HepG2 (cell line): ENCODE measurements around the gene ART1. TPM values are rescaled to one million over a fixed set of nuclear protein-coding genes. Genes with fewer than 3 reads are reported as not detected.

ENCODE experiments used
- ATAC-seq: fragments of 200-7000 bp; cut with Tn5 transposase; 3 replicates; pipeline ENCODE4 v1.9.1; 2020; ENCODE audit warnings: mild to moderate bottlenecking, moderate library complexity
- BruUV-seq: library from RNA; stranded (reverse); fragments of 400-500 nt; replicated peaks from 2 replicates; lab custom pipeline; 2021; lab: Mats Ljungman, UMichigan
- CTCF ChIA-PET: fragments of 300-600 bp; formaldehyde crosslinking; extraction: SDS; loops from one replicate; lab custom pipeline; 2021; ENCODE audit warnings: low total read pairs, inconsistent platforms, low intra/inter-chr PET ratio; lab: Yijun Ruan, JAX
- POLR2A ChIA-PET: fragments of 350-600 bp; sonication (Branson Sonifier 250); formaldehyde crosslinking; loops from one replicate; lab custom pipeline; 2020; ENCODE audit warnings: antibody characterized with exemption, inconsistent platforms; lab: Yijun Ruan, JAX
- DNase-seq: peaks from one replicate; pipeline ENCODE4 v3.0.0-alpha.2; 2015; ENCODE audit warnings: low spot score
- FAIRE-seq: peaks from 3 replicates; lab custom pipeline; 2011; peaks lifted over from hg19 to GRCh38; lab: Jason Lieb, UNC
- H2AFZ ChIP-seq: one replicate; pipeline ENCODE4 v1.6.1; 2011; ENCODE audit warnings: low read length, inconsistent platforms
- H3K27ac ChIP-seq: fragments of 300-600 bp; 3 replicates; pipeline ENCODE4 v1.8.0; 2011; ENCODE audit warnings: mixed run types, mild to moderate bottlenecking, mixed read lengths, low read length, inconsistent platforms; ENCODE audit not compliant: insufficient read depth; ENCODE audit errors: extremely low read length
- H3K27me3 ChIP-seq, 2 experiments: fragments of 200-600 bp in 1 of 2; 2 replicates in 1 of 2; 3 replicates in 1 of 2; pipeline versions ENCODE4 v1.6.0 to v1.8.0; 2011; ENCODE audit warnings: low read length in 2 of 2, mild to moderate bottlenecking in 2 of 2, moderate library complexity in 2 of 2, inconsistent platforms in 1 of 2; ENCODE audit not compliant: insufficient read depth in 2 of 2, control insufficient read depth in 1 of 2
- H3K36me3 ChIP-seq, 2 experiments: fragments of 200-600 bp in 1 of 2; replicated peaks in 1 of 2; 2 replicates in 1 of 2; 3 replicates in 1 of 2; pipeline versions ENCODE4 v1.5.1 to v1.8.0; 2011; ENCODE audit warnings: low read length in 2 of 2, inconsistent platforms in 1 of 2; ENCODE audit not compliant: insufficient read depth in 2 of 2, control insufficient read depth in 1 of 2
- H3K4me1 ChIP-seq: 2 replicates; pipeline ENCODE4 v1.5.1; 2012; ENCODE audit warnings: low read length, inconsistent platforms; ENCODE audit not compliant: insufficient read depth
- H3K4me2 ChIP-seq: 2 replicates; pipeline ENCODE4 v1.6.0; 2011; ENCODE audit warnings: low read depth, low read length, inconsistent platforms
- H3K4me3 ChIP-seq, 3 experiments: fragments of 200-600 bp in 1 of 3; sonication (generic), shearing (Covaris generic) in 1 of 3; replicated peaks in 1 of 3; 2 replicates each; pipeline ENCODE4 v1.5.1; 2011 to 2016; ENCODE audit warnings: low read length in 3 of 3, inconsistent platforms in 2 of 3, low read depth in 2 of 3, mild to moderate bottlenecking in 2 of 3, control low read depth in 1 of 3, mixed read lengths in 1 of 3; ENCODE audit not compliant: insufficient read depth in 1 of 3
- H3K79me2 ChIP-seq: one replicate; pipeline ENCODE4 v1.6.1; 2011; ENCODE audit warnings: low read length, inconsistent platforms; ENCODE audit not compliant: insufficient read depth
- H3K9ac ChIP-seq: 2 replicates; pipeline ENCODE4 v1.6.0; 2011; ENCODE audit warnings: mild to moderate bottlenecking, low read depth, low read length, inconsistent platforms; ENCODE audit not compliant: insufficient read depth
- H3K9me3 ChIP-seq: 2 replicates; pipeline ENCODE4 v1.5.1; 2012; ENCODE audit warnings: mild to moderate bottlenecking, low read length
- H4K20me1 ChIP-seq: 2 replicates; pipeline ENCODE4 v1.6.0; 2011; ENCODE audit warnings: inconsistent platforms, mild to moderate bottlenecking, low read length, moderate library complexity; ENCODE audit not compliant: insufficient read depth
- ATF1 ChIP-seq: IDR thresholded peaks from 2 replicates; pipeline ENCODE4 v1.6.1; 2016; ENCODE audit warnings: mild to moderate bottlenecking, control low read depth
- CBFB ChIP-seq: sonication (generic); formaldehyde crosslinking; IDR thresholded peaks from 2 replicates; pipeline ENCODE4 v1.4.0; 2020; ENCODE audit warnings: missing genetic modification reagents
- HBP1 ChIP-seq: IDR thresholded peaks from 2 replicates; pipeline ENCODE4 v1.6.1; 2016; ENCODE audit warnings: low read depth, control low read depth
- SRY ChIP-seq: sonication (generic); formaldehyde crosslinking; IDR thresholded peaks from 2 replicates; pipeline ENCODE4 v1.8.0; 2022; ENCODE audit warnings: mild to moderate bottlenecking, missing genetic modification reagents
- THAP11 ChIP-seq: IDR thresholded peaks from 2 replicates; pipeline ENCODE4 v1.6.1; 2016; ENCODE audit warnings: missing biosample characterization, missing genetic modification reagents
- TRAFD1 ChIP-seq: sonication (generic); formaldehyde crosslinking; IDR thresholded peaks from 2 replicates; pipeline ENCODE4 v1.5.1; 2020; ENCODE audit warnings: missing genetic modification reagents, mild to moderate bottlenecking, borderline replicate concordance
- YEATS2 ChIP-seq: sonication (generic); formaldehyde crosslinking; IDR thresholded peaks from 2 replicates; pipeline ENCODE4 v1.4.0; 2020; ENCODE audit warnings: missing genetic modification reagents, borderline replicate concordance
- ZNF3 ChIP-seq: IDR thresholded peaks from 2 replicates; pipeline ENCODE4 v1.7.0; 2017; ENCODE audit warnings: inconsistent platforms
- WGBS: methylation state at CpG from one replicate; pipeline ENCODE4 v1.1.6; 2017; ENCODE audit warnings: low lambda C conversion rate; 5-methylcytosine and 5-hydroxymethylcytosine counted together
- in situ Hi-C: cut with HindIII; loops from 2 replicates; pipeline ENCODE4 v1.10.0; 2017; ENCODE audit warnings: low pct_unique_long_range_greater_than_20kb; ENCODE audit not compliant: extremely low pct_ligation_motif_present
- intact Hi-C: fragments of 100-400 bp; cut with micrococcal nuclease; formaldehyde crosslinking; loops from one replicate; pipeline ENCODE4 v1.10.0; 2022; ENCODE audit not compliant: unreplicated experiment
- polyA plus RNA-seq, 8 experiments: library from polyadenylated mRNA; depleted of rRNA in 3 of 8; stranded (reverse) in 7 of 8; unstranded in 1 of 8; fragments of >200 nt; fragmentation: Illumina TruSeq in 4 of 8; extraction: Trizol in 4 of 8; gene quantifications; 2 replicates each; pipeline versions ENCODE4 v1.2.1 to v1.2.3, GENCODE V29; 2011 to 2016; ENCODE audit warnings: low read depth in 4 of 8, missing spikeins in 1 of 8, mixed read lengths in 1 of 8; ENCODE audit not compliant: insufficient read depth in 1 of 8
- total RNA-seq, 5 experiments: library from RNA; depleted of rRNA; stranded (reverse); fragments of >200 nt; fragmentation: Illumina TruSeq; extraction: Trizol; gene quantifications; 2 replicates each; pipeline ENCODE4 v1.2.3, GENCODE V29; 2016; ENCODE audit warnings: low read depth in 1 of 5

Gene ART1
- total and polyA plus RNA-seq, 2 of the 13 experiments (the other 11 are each of a cell fraction or from before 2014, with no cell fraction given): not detected

- DNase-seq (no peak), FAIRE-seq (no peak), ATAC-seq (no peak)
- H3K36me3 ChIP-seq: peaks cover 14 to 73% of the 10 kb centered on the region in 2 experiments
- intact Hi-C loops: no loop called here
- H4K20me1 ChIP-seq: no peaks in the 10 kb centered on the region
- no TSS peak for BruUV-seq
- no peaks in the 10 kb centered on the region for H3K79me2 ChIP-seq
- no peak overlapping the region for H2AFZ ChIP-seq
- TF ChIP-seq HBP1 (CRISPR knock-in tag): no peak
- no peak for TF ChIP-seq CBFB
- no peak for TF ChIP-seq TRAFD1 (CRISPR knock-in tag)
- no peak for TF ChIP-seq YEATS2
- no peak for TF ChIP-seq THAP11 (CRISPR knock-in tag)
- TF ChIP-seq ZNF3: no peak
- TF ChIP-seq ATF1 (CRISPR knock-in tag): no peak
- no peak for TF ChIP-seq SRY
- TF ChIP-seq, all 625 proteins: peak for 0
- CTCF ChIA-PET: no interaction called here
- Histone ChIP-seq H3K4me1 (no peaks in the 10 kb centered on the region), H3K27me3 (no peaks in the 10 kb centered on the region), H3K4me2 (no peak overlapping the region), H3K9me3 (no peaks in the 10 kb centered on the region), H3K4me3 (no peak overlapping the region), H3K9ac (no peak overlapping the region), H3K27ac (no peak overlapping the region)
- 96% methylated on average over 2 of the region's 2 CpGs for WGBS
- POLR2A ChIA-PET: interaction anchor here (1.5 kb wide), 1 partner anchor 9 kb away, joined by 3 read pairs; no protein-coding TSS in a partner anchor
- in situ Hi-C loops: no loop called here
Measured at GRCh38 chr11:3700910-3701309, 56.0 kb downstream of the ART1 start.
